GM18867 (cell line): ENCODE data around the gene JOSD1.
A peak's percentile ranks its signal among the peaks of the same experiment; 100 is the strongest.
"Not testable (repeated sequence)": the region's sequence is repeated elsewhere in the genome, so short reads cannot be mapped to it uniquely, and the experiment has no call there.

ENCODE experiments used
- ATAC-seq: cut with Tn5 transposase; IDR thresholded peaks from one replicate; pipeline ENCODE4 v1.9.1; 2021; ENCODE audit warnings: mild to moderate bottlenecking, moderate library complexity; ENCODE audit not compliant: unreplicated experiment

JOSD1 gene

GRCh38 chr22:38694049-38694448 lies 6.7 kb downstream of the JOSD1 start:
- no peak for ATAC-seq

GRCh38 chr22:38689651-38690050 lies 11.1 kb downstream of the JOSD1 start:
- no peak for ATAC-seq

GRCh38 chr22:38685761-38686160 lies 15.0 kb downstream of the JOSD1 start:
- no peak for ATAC-seq

GRCh38 chr22:38684895-38685294 lies 15.8 kb downstream of the JOSD1 start:
- no peak for ATAC-seq

- peak; percentile 91 for ATAC-seq
Measured at GRCh38 chr22:38681582-38682335, 19.0 kb downstream of the JOSD1 start, which contains the start of gene TOMM22. TSS of gene TOMM22 (plus strand) at chr22:38681957. CDS start at chr22:38681979, 22 bp downstream.

- ATAC-seq: no peak
Measured at GRCh38 chr22:38675833-38676232, 24.9 kb downstream of the JOSD1 start.

GRCh38 chr22:38674888-38675287 lies 25.9 kb downstream of the JOSD1 start:
- no peak for ATAC-seq

GRCh38 chr22:38657045-38657909 lies 43.5 kb downstream of the JOSD1 start:
- ATAC-seq: peak; percentile 35

GRCh38 chr22:38656256-38657044 lies 44.3 kb downstream of the JOSD1 start, which contains the start of the genes CBY1 and FAM227A:
TSS of gene CBY1 (plus strand) at chr22:38656638. CDS start at chr22:38668055, 11,417 bp downstream.
TSS of gene FAM227A (minus strand) at chr22:38656392. CDS start at chr22:38650168, 6,224 bp downstream.
- ATAC-seq: peak; percentile 72

- ATAC-seq: no peak
Measured at GRCh38 chr22:38655519-38656255, 45.1 kb downstream of the JOSD1 start.

GRCh38 chr22:38653741-38654140 lies 47.0 kb downstream of the JOSD1 start:
- no peak for ATAC-seq

GRCh38 chr22:38652859-38653258 lies 47.9 kb downstream of the JOSD1 start:
- no peak for ATAC-seq

GRCh38 chr22:38649841-38650522 lies 50.8 kb downstream of the JOSD1 start:
- no peak for ATAC-seq

- no peak for ATAC-seq
Measured at GRCh38 chr22:38645430-38645829, 55.3 kb downstream of the JOSD1 start.

GRCh38 chr22:38644245-38644644 lies 56.5 kb downstream of the JOSD1 start:
- not testable (repeated sequence) for ATAC-seq

GRCh38 chr22:38641476-38642040 lies 59.2 kb downstream of the JOSD1 start:
- no peak for ATAC-seq

GRCh38 chr22:38638728-38639127 lies 62.0 kb downstream of the JOSD1 start:
- ATAC-seq: no peak

- no peak for ATAC-seq
Measured at GRCh38 chr22:38638216-38638615, 62.5 kb downstream of the JOSD1 start.
